Stimulated activated CD4-positive, alpha-beta T cell treated with anti-CD3 and anti-CD28 coated beads, Interleukin-15, amount 100 ng/mL, for 1 hour (primary cell): Measurements from ENCODE around the gene SEPTIN5.

ENCODE experiments used
- DNase-seq, 2 donors: peaks; one replicate each; pipeline ENCODE4 v3.0.0-alpha.2; 2020; ENCODE audit warnings: low read depth in 1 of 2, low spot score in 1 of 2

Gene SEPTIN5

DNA sequence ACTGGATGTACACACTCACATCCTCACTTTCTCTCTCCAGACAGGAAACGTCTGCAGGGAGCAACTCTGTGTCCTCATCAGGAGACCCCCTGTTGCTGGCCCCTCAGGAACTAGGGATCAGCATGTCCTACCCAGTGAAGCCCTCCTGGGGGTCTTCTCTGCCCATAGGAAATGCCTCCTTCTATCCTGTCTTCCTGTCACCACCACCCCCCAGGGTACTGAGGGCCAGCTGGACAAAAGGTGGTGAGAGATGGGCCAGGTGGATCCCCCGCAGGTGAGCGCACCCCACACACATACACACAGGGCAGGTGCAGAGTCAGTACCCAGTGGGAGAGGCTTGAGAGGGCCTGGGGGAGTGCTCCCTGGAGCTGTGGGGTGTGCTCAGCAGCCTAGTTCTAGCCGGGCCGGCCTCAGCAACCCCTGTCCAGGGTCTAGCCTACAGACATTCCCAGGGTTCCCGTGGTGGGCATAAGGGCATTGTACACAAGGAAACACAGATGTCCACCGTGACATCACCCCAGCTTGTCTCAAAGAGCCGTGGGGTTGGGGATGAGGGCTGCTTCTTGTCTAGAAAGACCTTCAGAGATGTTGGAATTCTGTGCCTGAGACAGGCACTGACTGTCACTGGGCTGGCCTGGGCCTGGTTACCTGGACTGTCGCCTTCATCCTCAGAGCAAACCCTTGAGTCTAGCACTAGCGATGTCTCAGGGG lies 18.3 kb downstream of the SEPTIN5 start:
- no peak for DNase-seq

- no peak for DNase-seq
These were observed 19.5 kb downstream of the SEPTIN5 start for GRCh38 chr22:19733755-19734154.

DNA sequence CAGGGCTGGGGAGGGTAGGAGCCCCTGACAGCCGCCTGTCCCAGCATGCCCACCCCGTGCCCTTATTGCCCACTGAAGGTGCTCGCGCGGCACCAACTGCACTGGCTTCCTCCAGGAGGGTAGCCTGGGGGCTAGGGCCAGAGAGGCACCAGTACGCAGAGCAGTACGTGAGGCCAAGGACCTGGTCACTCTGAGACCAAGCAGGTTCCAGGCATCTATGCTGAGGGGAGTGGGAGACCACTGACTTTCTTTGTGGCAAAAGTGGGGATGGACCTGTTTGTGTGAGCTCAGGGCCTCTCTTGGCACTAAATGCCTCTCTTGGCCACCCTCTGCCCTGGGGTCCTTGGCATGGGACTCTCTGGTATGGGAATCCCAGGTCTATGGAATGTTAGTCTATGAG lies 19.9 kb downstream of the SEPTIN5 start:
- no peak for DNase-seq

GRCh38 chr22:19734837-19735382 lies 20.6 kb downstream of the SEPTIN5 start:
- DNase-seq = no peak

DNA sequence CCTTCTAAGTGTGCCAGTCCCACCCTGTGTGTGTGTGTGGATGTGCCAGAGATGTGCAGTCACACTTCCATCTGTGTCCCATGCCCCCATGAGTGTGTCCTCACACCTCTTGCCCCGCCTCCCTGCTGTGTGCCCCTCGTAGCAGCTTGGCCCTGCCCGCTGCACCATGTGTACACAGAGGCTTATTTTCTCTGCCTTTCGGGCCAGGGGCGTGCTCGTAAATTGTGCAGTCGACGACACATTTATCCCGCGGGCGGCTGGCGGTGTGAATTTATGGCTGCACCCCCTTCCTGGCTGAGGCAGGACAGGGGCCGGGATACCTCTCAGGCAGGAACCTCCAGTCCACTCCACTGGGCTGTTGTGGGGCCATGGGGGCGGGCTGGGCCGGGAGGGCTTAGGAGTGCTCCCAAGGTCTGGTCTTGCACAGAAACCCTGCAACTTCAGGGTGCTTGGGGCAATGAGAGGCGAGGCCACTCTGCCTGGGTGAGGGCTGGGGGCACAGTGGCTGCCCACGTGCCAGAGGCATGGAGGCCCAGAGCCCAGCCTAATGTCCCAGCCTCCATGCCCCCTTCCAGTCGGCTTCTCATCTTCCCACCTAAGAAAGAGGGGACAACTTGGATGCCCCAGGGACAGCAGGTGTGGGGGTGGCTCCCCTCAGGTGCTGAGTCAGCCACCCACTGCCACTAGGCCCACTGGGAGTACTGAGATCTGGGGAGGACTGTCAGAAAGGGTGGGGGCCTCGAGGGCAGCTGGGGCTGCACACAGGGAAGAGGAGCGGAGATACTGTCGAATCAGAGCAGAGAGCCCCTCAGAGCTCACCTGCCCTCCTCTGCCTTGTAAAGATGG lies 21.6 kb downstream of the SEPTIN5 start:
- no peak for DNase-seq

DNA sequence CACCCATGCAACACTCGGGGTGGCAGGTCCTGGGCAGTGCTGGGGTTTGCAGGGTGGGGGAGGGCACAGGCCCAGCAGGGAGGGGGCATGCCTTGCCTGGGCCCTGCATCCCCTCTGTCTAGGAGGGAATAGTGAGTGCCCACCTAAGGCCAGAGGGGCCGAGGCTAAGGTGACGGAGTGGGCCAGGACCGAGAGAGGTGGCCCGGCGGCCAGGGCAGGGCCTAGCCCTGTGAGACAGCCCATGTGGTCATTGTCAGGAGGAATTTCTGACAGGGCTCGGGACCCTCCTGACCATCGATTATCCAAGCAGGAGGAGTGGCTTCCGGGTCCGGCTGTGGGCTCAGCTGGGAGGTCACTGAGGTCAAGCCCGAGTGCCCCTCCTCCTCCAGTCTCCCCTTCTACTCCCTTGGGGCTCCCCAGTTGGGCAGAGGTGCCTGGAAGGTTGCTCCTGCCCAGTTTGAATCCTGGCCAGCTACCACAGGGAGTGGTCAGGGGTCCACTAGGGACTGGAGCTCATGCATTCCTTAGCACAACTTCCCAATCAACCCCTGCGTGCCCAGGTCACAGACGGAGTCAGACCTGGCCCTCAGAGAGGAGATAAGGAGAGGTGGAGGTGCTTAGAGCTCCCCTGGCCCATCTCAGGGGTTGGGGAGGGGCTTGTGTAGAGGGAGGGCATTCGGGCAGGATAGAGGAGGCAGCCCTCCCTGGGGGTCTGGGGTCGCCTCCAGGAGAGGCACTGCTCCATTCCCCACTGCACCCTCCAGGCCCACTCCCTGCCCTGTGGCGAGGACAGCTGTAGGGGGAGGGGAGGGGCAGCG lies 23.8 kb downstream of the SEPTIN5 start:
- DNase-seq = no peak

DNA sequence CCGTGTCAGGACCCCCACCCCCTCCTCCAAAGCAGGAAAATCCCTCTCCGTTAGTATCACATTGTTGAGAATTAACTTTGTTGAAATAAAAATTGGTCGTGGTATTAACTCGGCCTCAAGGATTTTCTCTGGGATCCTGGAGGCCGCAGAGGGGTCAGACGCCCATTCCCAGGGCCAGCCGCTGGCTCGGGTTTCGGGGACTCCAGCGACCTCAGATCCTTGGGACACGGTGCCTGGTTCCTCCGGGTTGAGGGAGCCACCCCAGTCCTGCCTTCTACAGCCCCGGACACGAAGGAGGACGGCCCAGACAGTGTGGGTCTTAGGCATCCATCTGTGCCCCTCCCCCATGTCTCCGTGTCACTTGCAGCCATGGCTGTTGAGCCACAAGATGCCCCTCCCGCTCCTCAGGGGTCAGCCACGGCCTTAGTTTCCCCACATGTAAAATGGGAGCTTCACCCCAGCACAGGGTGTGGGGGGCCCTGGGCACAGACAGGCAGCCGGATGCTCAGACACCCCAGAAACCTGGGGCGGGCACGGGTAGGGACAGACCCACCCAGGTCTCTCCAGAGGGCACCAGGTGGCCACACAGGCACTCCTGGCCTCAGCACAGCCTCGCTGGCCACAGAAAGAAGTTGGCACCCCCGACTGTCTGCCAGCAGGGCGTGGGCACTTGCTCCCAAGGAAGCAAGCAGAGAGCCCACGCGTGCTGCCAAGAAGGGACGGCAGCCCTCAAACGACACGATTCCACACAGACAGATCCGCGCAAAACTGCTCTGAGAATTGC lies 24.6 kb downstream of the SEPTIN5 start:
- no peak for DNase-seq

- no peak for DNase-seq
These were observed 25.2 kb downstream of the SEPTIN5 start for GRCh38 chr22:19739448-19739895.

DNA sequence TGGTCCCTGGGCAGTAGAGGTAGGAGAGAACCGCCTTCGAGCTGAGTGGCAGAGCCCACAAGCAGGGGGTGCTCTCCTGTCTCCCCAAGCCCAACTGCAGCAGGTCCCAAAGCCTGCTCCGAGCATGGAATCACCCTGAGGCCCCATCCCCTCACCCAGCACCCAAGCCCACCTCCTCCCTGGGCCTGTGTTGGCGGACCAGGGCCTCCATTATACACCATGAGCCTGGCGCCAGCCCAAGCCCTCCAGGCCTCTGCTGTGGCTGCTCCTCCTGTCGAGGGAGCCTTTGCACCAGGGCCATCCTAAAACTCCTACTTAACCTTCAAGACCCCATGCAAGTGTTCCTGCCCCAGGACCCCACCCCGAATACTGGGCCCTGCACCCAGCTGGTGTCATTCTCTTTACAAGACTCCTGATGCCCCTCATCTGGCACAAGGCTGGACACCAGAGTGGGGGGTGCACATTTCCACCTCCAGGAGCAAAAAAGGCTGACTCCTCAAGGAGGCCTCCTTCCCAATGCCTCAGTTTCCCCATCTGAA lies 25.7 kb downstream of the SEPTIN5 start:
- DNase-seq = no peak

DNA sequence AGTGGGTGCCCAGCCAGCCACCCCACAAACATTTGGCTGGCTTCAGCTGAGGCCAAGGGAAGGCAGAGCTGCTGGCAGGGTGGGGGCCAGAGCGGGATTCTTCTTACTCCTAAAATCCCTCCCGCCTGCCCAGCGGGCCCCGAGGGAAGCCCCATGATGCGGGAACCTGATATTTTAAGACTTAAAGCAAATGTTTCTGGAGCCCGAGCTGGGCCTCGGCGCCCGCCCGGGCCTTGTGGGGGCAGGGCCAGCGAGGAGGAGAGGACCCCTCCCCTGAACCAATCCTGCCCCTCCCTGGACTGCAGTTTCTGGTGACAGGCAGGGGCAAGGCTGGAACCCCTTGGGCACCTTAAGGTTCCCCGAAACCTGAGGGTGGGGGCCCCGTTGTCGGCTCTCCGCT lies 26.3 kb downstream of the SEPTIN5 start:
- DNase-seq = no peak

- no peak for DNase-seq
These were observed 26.8 kb downstream of the SEPTIN5 start for GRCh38 chr22:19741053-19741452.

DNA sequence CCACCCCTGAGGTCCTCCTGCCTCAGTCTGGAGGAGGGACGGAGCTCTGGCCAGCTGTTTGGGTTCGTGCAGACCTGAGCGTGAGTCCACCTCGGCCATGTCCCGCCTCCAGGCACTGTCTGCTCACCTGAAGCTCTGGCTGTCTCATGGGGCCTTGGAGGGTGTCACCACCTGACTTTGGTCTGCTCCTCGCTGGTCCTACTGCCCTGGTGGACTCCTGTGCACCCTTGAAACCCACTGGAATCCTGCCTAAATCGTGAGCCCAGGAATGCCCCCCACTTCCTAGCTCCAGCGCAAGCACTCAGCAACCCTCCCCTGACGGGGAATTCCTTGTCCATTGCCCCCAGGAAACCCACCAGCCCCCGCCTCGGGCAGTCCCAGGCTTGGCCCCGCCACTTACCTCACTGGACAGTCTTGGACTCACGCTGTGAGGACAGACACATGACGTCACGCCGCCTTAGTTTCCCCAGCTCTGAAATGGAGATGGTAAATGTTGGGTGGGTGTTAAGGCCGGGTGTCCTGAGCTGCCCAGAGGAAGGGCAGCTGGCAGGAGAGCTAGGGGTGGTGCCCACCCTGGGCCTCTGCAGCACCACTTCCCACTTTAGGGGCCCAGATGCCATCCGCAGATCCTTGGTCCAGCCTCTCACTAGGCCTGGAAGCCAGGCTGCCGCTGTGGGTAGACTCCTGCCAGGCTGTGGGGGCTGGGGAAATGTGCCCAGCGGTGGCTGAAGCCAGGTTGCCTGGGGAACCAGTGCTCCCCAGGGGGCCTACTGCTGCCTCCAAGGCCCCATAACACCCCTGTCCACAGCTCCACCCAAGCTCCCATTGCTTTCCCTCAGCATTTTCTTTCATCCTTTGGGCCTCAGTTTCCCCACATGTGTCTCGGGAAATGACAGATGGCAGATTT lies 28.1 kb downstream of the SEPTIN5 start:
- DNase-seq = no peak

- no peak for DNase-seq
These were observed 28.8 kb downstream of the SEPTIN5 start for GRCh38 chr22:19743081-19743480.

GRCh38 chr22:19743651-19744050 lies 29.3 kb downstream of the SEPTIN5 start:
- no peak for DNase-seq

DNA sequence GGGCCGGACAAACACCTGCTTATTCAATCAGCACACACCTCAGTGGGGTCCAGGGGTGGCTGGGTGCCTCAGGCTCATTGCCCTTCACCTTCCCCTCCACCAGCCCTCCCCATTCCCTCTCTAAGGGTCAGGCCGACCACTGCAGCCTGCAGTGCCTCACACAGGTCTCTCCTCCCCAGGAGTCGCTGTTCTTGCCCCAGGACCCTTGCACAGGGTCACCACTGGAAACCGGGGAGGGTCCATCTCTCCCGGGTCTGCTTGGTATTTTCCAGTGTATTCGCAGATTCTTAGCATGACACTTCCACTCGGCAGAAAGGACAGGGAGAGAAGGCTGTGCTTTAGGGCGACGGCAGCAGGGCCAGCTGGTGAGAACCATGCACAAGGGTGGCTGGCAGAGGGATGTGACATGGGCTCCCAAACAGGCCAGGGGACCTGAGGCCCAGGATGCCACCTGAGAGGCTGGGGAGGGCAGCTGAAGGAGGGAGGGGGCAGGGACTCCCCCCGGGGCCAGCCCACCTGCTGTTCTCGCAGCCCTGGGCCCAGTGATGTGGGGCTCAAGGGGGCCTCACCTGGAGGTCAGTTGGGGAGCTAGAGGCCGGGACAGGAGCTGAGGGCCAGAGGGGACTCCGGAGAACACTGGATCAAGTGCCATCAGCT lies 30.2 kb downstream of the SEPTIN5 start:
- no peak for DNase-seq

DNA sequence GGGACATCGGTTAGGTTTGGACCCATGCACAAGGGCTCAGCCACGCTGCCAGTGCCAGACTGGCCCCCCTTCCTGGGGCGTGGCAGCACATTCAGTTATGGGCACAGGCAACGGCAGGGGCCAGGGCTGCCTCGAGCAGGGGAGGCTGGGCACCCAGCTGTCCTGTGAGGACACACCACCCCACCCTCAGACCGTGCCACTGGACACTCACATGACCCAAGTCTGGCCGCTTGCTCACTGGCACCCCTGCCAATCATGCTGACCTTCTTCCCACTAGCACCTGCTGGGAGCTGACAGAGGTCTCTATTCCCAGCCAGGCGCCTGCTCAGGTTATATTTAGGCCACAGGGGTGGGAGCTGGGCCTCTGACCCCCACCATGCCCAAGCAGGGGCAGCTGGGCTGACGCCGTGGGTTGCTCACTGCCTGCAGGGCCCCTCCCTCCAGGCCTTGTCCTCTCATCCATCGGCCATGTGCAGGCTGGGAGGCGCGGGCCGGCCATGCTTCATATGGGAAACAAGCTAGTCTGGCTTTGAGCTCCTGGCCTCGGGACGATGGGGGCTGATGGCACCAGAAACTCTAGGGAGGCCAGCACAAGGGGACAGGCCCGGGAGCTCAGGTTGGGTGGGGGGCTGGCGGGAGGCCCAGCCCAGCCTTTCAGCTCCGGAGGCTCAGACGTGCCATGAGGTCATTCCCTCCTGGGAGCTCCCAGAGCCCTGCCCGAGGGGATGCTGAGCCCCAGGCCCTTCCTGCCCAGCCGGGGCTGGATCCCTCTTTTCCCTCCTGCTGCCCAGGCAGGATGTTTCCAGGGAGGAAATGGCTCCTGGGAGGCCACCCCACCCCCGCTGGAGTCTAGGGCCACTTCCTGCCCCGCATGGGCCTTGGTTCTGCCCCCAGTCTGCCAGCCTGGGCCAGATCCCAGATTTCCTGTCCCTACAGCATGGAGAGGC lies 31.1 kb downstream of the SEPTIN5 start:
- no peak for DNase-seq

DNA sequence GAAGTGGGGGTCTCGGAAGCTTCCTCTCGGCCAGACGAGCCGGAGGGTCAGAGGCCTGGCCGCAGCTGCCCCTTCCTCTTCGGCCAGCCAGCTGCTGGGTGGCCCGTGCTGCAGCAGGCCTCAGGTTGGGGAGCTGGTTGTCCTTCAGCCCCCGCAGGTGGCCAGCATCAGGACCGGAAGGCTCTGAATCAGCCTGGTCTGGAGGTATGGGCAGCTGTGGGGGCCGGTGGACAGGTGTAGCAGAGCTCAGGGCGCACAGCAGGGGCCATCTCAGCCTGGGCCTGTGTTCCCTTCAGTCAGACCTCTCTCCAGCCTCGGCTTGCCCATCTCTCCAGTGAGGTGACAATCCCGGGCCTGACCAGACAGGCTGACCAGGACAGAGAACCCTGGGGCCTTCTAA lies 32.4 kb downstream of the SEPTIN5 start:
- no peak for DNase-seq

- DNase-seq = no peak
These were observed 33.2 kb downstream of the SEPTIN5 start for GRCh38 chr22:19747551-19747950.
